Natural killer cell treated with Interleukin-12 subunit alpha and Interleukin-12 subunit beta and Interleukin-15 and Interleukin-18, amount 100 ng/mL, for 72 hours (primary cell): ENCODE results near the gene PLEKHM3. TPM values are rescaled to one million over a fixed set of nuclear protein-coding genes. Genes with fewer than 3 reads are reported as not detected.

ENCODE experiments used
- ATAC-seq, 2 donors: fragments of 150-1000 bp; cut with Tn5 transposase in 1 of 2; sonication (Bioruptor Pico), chemical (Tn5 transposase) in 1 of 2; 2 replicates each; pipeline ENCODE4 v1.10.0; 2021
- DNase-seq: peaks from one replicate; pipeline ENCODE4 v3.0.0; 2022; ENCODE audit warnings: low spot score
- H3K27ac Mint-ChIP-seq, 2 donors: 1 replicate in 1 of 2; 2 replicates in 1 of 2; pipeline ENCODE4 v1.8.0; 2022; ENCODE audit warnings: mixed read lengths in 2 of 2, mild to moderate bottlenecking in 1 of 2, moderate library complexity in 1 of 2
- H3K27me3 Mint-ChIP-seq, 2 donors: 1 replicate in 1 of 2; 2 replicates in 1 of 2; pipeline ENCODE4 v1.8.0; 2022; ENCODE audit warnings: mixed read lengths in 2 of 2
- H3K36me3 Mint-ChIP-seq: one replicate; pipeline ENCODE4 v1.8.0; 2022; ENCODE audit warnings: mixed read lengths
- H3K4me1 Mint-ChIP-seq, 2 donors: 1 replicate in 1 of 2; 2 replicates in 1 of 2; pipeline ENCODE4 v1.8.0; 2022; ENCODE audit warnings: low read depth in 2 of 2, mixed read lengths in 2 of 2, mild to moderate bottlenecking in 1 of 2
- H3K4me3 Mint-ChIP-seq: one replicate; pipeline ENCODE4 v1.8.0; 2022; ENCODE audit warnings: mixed read lengths
- H3K9me3 Mint-ChIP-seq: 2 replicates; pipeline ENCODE4 v1.8.0; 2022; ENCODE audit warnings: mixed read lengths
- total RNA-seq, 2 donors: library from RNA; stranded (reverse); gene quantifications; one replicate each; pipeline ENCODE4 v1.2.3, GENCODE V29; 2022

Gene PLEKHM3
- total RNA-seq, 2 donors from 2014 or later, result 8.1 to 10.3 TPM

DNA sequence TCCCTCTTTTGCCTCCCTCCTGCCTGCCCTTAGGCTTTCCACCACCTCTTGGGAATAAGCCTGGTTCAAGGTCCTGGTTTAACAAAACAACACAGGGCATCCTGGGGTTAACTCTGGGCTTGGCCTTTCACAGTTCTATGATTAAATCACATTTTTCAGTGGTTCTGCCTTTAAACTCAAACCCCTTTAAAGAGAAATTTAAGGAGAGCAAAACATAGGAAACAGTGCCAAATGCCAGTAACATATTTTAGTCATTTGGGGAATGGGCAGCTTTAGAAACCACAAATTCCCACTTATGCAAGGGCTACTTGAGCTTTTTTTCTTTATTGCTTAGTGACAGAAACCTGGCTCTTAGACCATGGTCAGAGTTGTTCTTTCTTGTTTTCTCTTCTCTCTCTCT, 143.4 kb downstream of the PLEKHM3 start:
- Mint-ChIP-seq H3K27ac (no peak overlapping the region), H3K4me1 (no peaks in the 10 kb centered on the region), H3K4me3 (no peak overlapping the region), H3K36me3 (no peaks in the 10 kb centered on the region), H3K27me3 (no peaks in the 10 kb centered on the region), H3K9me3 (no peaks in the 10 kb centered on the region)
- ATAC-seq (no peak), DNase-seq (no peak)

DNA sequence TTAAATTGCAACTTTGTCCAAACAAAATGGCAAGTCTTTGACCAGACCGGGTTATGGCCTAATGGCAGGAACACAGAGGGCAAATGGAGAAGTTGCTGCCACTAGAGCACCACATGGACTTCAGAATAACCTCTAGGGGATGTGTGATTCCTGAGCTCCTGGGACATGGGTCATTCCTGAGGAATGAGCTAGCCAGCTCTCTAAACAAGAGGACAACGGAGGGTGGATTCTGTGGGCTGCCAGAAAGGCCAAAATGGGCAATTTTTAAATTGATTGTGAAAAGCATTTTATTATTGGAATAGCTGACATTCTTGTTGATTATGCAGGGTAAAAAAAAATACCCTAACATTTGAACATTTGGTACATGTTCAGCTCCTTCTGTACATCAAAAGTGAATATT, 145.8 kb downstream of the PLEKHM3 start:
- H3K9me3 Mint-ChIP-seq, result no peaks in the 10 kb centered on the region
- H3K4me1 Mint-ChIP-seq, result no peaks in the 10 kb centered on the region
- no peaks in the 10 kb centered on the region for H3K36me3 Mint-ChIP-seq
- ATAC-seq (no peak), DNase-seq (no peak)
- no peak overlapping the region for H3K4me3 Mint-ChIP-seq
- H3K27ac Mint-ChIP-seq, result no peak overlapping the region
- no peaks in the 10 kb centered on the region for H3K27me3 Mint-ChIP-seq

DNA sequence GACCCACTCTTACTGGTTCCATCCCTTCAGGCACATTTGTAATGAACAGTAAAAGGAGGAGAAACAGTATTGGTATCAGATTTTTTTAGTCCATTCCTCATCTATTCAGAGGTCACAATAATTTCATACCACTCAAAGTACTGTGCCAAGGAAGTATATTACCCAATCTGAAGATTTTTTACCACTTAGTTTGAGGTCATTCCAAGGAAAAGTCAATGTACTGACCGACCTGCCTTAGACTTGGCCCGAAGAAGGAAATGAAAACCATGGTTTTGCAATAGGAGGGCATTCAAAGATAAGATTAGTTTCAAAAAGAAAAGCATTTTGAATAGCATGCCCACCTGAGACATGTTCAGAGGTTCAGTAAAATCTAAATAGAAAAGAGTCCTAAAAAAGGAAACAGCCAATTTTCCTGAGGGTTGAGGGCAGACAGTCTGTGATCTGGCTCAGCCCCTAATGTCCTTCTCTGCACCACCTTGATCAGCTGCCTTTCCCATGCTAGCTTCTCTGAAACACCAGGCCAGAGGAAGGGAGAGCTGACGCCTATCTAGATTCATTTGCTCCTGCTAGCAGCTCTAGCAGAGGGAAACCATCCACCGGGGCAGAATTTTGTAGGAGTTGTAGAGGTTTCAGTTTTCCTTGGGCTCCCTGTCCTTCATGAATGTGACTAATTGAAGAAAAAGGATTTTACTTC, 148.3 kb downstream of the PLEKHM3 start:
- no peak for DNase-seq
- Mint-ChIP-seq H3K4me3 (no peak overlapping the region), H3K4me1 (no peaks in the 10 kb centered on the region), H3K36me3 (no peaks in the 10 kb centered on the region), H3K9me3 (no peaks in the 10 kb centered on the region), H3K27ac (no peak overlapping the region), H3K27me3 (no peaks in the 10 kb centered on the region)
- ATAC-seq, result no peak

DNA sequence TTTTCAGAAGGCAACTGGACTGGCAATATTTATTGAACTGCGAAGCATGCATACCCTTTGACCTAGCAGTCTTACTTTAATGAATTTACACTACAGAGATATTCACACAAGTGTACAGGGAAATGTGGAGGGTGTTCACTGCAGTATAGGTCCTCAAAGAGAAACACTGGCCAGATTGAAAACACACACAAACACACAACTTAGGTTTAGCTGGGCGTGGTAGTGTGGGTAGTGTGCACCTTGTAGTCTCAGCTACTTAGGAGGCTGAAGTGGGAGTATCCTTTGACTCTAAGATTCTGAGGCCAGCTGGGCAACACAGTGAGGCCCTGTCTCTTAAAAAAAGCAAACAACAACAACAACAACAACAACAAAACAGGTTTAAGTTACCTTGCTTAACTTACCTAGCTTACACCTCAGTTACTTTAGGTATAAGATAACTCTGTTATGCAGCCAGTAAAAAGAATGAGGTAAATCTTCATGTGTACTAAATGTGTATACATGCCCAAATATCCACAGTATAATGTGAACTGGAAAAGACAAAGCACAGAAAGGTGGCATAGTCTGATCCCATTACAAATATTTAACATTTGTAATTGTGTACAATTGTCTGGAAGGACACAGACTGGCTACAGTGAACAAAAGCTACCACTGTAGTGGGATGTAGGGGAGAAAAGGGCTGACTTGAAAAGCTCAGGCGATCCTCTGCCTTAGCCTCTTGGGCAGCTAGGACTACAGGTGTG, 149.7 kb downstream of the PLEKHM3 start:
- no peaks in the 10 kb centered on the region for H3K36me3 Mint-ChIP-seq
- H3K4me3 Mint-ChIP-seq, result no peak overlapping the region
- H3K27ac Mint-ChIP-seq, result no peak overlapping the region
- H3K27me3 Mint-ChIP-seq, result no peaks in the 10 kb centered on the region
- DNase-seq, result no peak
- H3K9me3 Mint-ChIP-seq, result no peaks in the 10 kb centered on the region
- no peaks in the 10 kb centered on the region for H3K4me1 Mint-ChIP-seq
- ATAC-seq, result no peak

DNA sequence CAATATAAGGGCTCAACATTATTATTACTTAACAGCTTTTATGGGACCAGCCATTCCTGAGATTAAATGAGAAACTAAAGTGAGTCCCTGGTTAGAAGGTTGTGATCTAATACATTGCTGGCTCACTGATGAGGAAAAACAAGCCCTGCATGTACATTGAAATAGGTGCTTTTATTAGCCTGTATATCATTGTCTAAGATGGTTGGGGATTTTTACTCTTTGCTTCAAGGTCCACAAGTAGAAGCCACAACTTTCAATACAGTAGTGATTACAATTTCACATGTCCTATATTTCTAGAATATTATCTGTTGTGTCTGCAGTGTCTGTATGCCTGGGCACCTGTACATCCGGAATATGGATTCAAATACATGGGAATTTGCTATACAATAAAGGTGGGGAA, 151.5 kb downstream of the PLEKHM3 start:
- no peak overlapping the region for H3K4me3 Mint-ChIP-seq
- no peaks in the 10 kb centered on the region for H3K36me3 Mint-ChIP-seq
- H3K27ac Mint-ChIP-seq, result no peak overlapping the region
- H3K9me3 Mint-ChIP-seq, result no peaks in the 10 kb centered on the region
- ATAC-seq (no peak), DNase-seq (no peak)
- peaks cover 0 to 6% of the 10 kb centered on the region in 2 donors for H3K4me1 Mint-ChIP-seq
- H3K27me3 Mint-ChIP-seq, result no peaks in the 10 kb centered on the region

DNA sequence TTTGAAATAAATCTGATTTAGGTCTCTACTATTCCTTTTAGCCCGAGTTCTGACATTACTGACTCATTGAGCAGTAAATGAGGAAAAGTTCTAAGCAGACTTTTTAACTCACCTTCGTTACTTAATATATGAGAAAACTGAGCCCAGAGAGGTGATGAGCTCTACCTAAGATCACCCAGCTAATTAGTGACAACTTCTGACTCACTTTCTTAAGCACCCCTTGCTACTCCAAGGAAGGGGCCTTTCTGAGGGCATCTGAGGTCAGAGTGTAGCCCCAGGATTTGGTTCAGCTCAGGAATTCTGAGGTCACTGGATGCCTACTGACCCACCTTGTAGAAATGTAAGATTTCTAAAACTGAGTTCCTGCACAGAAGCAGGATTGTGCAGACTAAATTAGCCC, 153.4 kb downstream of the PLEKHM3 start:
- DNase-seq (no peak), ATAC-seq (no peak)
- no peaks in the 10 kb centered on the region for H3K9me3 Mint-ChIP-seq
- peaks cover 0 to 6% of the 10 kb centered on the region in 2 donors for H3K4me1 Mint-ChIP-seq
- no peak overlapping the region for H3K27ac Mint-ChIP-seq
- H3K36me3 Mint-ChIP-seq, result no peaks in the 10 kb centered on the region
- H3K27me3 Mint-ChIP-seq, result no peaks in the 10 kb centered on the region
- no peak overlapping the region for H3K4me3 Mint-ChIP-seq

DNA sequence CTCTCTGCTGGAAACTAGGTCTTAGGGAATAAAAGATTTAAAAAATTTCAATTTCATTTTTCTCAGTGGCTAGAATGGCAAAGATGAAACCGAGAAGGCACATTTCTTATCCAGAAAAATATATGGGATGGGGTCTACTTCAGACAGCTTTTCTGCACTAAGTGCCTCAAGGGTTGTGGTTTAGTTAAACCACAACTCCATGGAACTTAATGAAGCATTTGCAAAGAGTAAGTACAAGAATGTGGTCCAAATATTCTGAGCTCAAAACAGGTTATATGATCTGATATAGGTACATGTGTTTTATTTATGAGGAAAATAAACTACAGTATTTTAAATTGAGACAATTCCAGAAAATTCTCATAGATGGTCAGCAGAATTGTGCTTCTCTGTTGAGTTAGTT, 153.8 kb downstream of the PLEKHM3 start:
- ATAC-seq (no peak), DNase-seq (no peak)
- Mint-ChIP-seq H3K4me3 (no peak overlapping the region), H3K27ac (no peak overlapping the region), H3K4me1 (peaks cover 0 to 6% of the 10 kb centered on the region in 2 donors), H3K9me3 (no peaks in the 10 kb centered on the region), H3K27me3 (no peaks in the 10 kb centered on the region), H3K36me3 (no peaks in the 10 kb centered on the region)

DNA sequence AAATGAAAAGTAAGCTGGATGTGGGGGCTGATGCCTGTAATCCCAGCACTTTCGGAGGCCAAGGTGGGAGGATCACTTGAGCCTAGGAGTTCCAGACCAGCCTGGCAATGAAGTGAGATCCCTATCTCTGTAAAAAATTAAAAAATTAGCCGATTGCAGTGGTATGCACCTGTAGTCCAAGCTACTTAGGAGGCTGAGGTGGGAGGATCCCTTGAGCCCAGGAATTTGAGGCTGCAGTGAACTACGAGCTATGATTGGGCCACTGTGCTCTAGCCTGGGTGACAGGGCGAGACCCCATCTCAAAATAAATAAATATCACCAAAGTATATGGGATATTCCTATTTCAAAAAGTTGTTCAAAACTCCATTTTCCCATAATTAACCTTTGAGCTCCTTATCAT, 154.5 kb downstream of the PLEKHM3 start:
- Mint-ChIP-seq H3K27me3 (no peaks in the 10 kb centered on the region), H3K4me1 (peaks cover 0 to 6% of the 10 kb centered on the region in 2 donors)

DNA sequence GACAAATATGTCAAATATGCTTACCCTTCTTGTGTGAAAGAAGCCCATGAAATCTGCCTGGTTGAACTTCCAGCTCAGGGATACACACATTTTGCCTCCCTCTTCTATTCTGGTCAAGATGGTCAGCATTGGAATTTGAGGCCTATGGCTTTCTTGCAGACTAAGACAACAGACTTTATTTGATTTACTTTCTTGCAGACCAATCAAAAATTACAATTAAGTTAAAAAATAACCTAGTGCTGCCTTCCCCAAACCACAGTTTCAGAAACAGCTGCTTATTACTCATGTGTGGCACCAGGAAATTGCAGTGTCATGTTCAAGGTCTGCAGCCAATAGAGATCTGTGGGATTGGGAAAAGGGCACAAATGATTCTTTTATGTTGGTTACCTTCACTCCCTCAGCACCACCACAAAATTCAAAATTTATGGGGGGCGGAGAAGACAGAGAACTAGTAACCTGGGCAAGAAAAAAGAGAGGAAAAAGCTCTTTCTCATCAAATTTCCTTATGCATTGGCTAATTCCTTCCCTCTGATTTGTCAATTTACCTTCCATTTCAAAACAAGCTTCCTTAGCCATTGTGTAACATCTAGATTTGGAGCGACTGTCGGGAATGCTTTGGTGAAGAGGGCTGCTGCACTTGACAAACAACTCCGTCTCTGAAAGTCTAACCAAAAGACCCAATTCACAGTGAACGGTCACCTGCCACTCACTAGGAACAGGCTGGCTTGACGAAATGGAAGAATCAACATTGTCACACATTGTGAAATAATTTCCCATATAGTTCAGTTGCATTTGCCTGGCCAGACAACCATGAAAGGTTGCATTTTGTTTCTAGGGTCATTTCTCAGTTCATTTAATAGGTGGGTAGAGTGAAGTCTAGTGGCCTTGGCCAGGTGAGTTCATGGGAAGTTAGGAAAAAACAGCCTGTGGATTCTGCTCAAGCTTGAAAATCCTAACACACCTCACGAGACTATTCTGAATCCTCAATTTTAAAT, 155.2 kb downstream of the PLEKHM3 start:
- no peaks in the 10 kb centered on the region for H3K27me3 Mint-ChIP-seq
- no peaks in the 10 kb centered on the region for H3K9me3 Mint-ChIP-seq
- no peak for ATAC-seq

More for the DNA sequence above, 154.5 kb downstream of the PLEKHM3 start:
- Mint-ChIP-seq H3K27ac (no peak overlapping the region), H3K4me3 (no peak overlapping the region), H3K9me3 (no peaks in the 10 kb centered on the region), H3K36me3 (no peaks in the 10 kb centered on the region)
- no peak for ATAC-seq
- no peak for DNase-seq

DNA sequence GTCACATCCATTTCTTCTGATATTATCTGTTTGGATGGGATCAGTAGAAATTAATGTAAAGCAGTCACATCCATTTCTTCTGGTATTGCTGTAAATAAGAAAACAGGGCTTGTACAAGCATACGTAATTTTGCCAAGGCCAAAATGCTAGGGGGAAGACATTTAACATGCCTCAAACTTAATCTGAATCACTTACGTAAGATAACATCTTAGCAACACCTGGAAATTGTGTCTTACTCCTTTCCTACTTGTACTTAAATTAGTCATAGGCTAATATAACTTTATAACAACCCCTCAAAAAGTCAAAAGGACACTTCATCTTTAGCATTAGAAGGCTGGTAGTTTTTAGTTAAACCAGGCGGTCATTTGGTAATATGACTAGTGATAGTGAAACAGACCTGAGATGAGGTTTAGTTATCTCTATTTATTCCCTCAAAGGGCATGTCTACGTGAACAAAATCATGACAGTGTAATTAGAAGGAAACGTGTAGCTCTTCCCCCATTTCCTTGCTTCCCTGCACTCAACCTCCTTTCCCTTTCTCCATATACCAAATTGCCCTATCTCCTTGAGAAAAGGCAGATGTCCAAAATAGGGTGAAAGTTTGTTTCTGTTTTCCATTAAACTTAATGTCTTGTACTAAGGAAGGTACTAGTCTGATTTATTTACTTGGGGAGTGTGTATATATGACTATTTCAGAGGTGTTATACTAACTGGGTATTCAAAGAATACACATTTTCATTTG, 156.3 kb downstream of the PLEKHM3 start:
- no peaks in the 10 kb centered on the region for H3K36me3 Mint-ChIP-seq
- H3K4me1 Mint-ChIP-seq, result peaks cover 0 to 6% of the 10 kb centered on the region in 2 donors
- no peak overlapping the region for H3K4me3 Mint-ChIP-seq
- no peak for DNase-seq
- no peaks in the 10 kb centered on the region for H3K27me3 Mint-ChIP-seq
- no peak overlapping the region for H3K27ac Mint-ChIP-seq
- ATAC-seq, result no peak
- H3K9me3 Mint-ChIP-seq, result no peaks in the 10 kb centered on the region

More for the DNA sequence above, 155.2 kb downstream of the PLEKHM3 start:
- Mint-ChIP-seq H3K4me3 (no peak overlapping the region), H3K4me1 (peaks cover 0 to 6% of the 10 kb centered on the region in 2 donors), H3K36me3 (no peaks in the 10 kb centered on the region), H3K27ac (no peak overlapping the region)
- DNase-seq, result no peak

DNA sequence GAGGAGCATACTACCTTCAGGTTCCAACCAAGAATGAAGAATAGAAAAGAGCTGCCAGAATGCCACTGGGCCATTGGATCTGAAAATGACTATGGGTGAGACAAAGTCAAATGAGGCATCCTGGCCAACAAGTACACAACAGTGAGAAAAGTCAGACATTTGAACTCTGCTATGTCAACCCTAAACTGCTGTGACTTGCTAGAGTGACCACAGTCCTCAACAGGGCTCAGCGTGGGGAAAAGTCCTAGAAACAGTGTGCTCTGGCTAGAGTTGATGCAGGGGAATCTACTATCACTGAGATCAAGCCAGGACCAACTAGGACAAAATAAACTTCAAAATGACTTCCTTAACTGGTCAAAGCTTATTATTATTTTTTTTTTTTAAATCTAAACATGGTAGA, 157.4 kb downstream of the PLEKHM3 start:
- Mint-ChIP-seq H3K27ac (no peak overlapping the region), H3K27me3 (no peaks in the 10 kb centered on the region), H3K4me3 (no peak overlapping the region), H3K4me1 (peaks cover 0 to 6% of the 10 kb centered on the region in 2 donors), H3K9me3 (no peaks in the 10 kb centered on the region), H3K36me3 (no peaks in the 10 kb centered on the region)
- ATAC-seq (no peak), DNase-seq (no peak)

DNA sequence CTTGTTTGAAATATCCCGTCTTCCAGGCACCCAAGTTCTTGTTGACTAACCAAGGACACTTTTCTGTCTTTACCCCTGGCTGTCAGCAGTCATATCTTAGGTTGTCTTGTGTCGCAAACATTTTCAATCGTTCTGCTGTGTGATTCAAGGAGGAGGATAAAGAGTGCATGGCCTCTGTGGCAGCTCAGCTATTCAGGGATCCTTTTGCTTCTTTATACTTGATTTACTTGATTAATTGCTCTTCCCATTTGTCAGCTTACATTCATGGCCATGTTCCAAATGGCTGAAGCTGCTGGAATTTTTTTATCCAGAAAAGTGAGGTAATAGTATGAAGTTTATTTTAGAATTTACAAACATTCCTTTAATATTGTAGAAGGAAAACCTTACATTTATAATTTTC, 158.3 kb downstream of the PLEKHM3 start:
- no peak overlapping the region for H3K4me3 Mint-ChIP-seq
- H3K36me3 Mint-ChIP-seq, result no peaks in the 10 kb centered on the region
- no peak overlapping the region for H3K27ac Mint-ChIP-seq
- no peak for DNase-seq
- no peaks in the 10 kb centered on the region for H3K9me3 Mint-ChIP-seq
- no peak for ATAC-seq
- peaks cover 0 to 6% of the 10 kb centered on the region in 2 donors for H3K4me1 Mint-ChIP-seq
- no peaks in the 10 kb centered on the region for H3K27me3 Mint-ChIP-seq

DNA sequence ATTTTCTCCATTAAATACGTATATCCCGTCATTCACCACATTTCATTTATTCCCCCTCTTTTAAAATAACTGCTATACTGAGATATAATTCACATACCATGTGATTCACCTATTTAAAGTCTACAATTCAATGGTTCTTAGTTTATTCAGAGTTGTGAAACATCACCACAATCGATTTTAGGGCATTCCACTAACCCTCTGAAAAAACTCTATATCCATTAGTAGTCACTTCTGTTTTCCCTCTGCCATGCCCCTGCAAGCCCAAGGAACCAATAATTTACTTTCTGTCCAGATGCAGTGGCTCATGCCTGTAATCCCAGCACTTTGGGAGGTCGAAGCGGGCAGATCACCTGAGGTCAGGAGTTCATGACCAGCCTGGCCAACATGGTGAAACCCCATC, 160.1 kb downstream of the PLEKHM3 start:
- Mint-ChIP-seq H3K4me3 (no peak overlapping the region), H3K4me1 (peaks cover 0 to 6% of the 10 kb centered on the region in 2 donors), H3K36me3 (peaks cover 5% of the 10 kb centered on the region), H3K27ac (no peak overlapping the region), H3K9me3 (no peaks in the 10 kb centered on the region), H3K27me3 (no peaks in the 10 kb centered on the region)
- no peak for DNase-seq
- no peak for ATAC-seq
